ENCODE data around the gene TMEM250.

TMEM250 gene

GRCh38 chr9:136133959-136134484, 15.3 kb upstream of the TMEM250 start:
- no peaks in the 10 kb centered on the region for H4K20me1 ChIP-seq (ENCODE audit: insufficient read depth, low read length)
- H3K4me1 ChIP-seq (ENCODE audit: insufficient read depth, low read length, severe bottlenecking) = no peaks in the 10 kb centered on the region
- TF ChIP-seq CTCF (IDR thresholded peaks at IDR 0.05; ENCODE audit: low read length) (no peak), EZH2 (IDR thresholded peaks at IDR 0.05; ENCODE audit: borderline replicate concordance, low read length) (no peak)

GRCh38 chr9:136133191-136133958, 14.7 kb upstream of the TMEM250 start:
- H2AFZ ChIP-seq (ENCODE audit: low read length) = no peak overlapping the region
- no peak overlapping the region for H3K4me2 ChIP-seq (ENCODE audit: low read length)
- H3K4me1 ChIP-seq (ENCODE audit: insufficient read depth, low read length, severe bottlenecking) = no peaks in the 10 kb centered on the region
- no peaks in the 10 kb centered on the region for H3K79me2 ChIP-seq (ENCODE audit: insufficient read depth, low read length)
- no peak overlapping the region for H3K4me3 ChIP-seq (ENCODE audit: low read depth, low read length, poor library complexity, severe bottlenecking)
- H3K36me3 ChIP-seq (ENCODE audit: insufficient read depth, low read length) = no peaks in the 10 kb centered on the region
- H3K9me2 ChIP-seq (ENCODE audit: low read depth, low read length) = no peaks in the 10 kb centered on the region
- H3K9ac ChIP-seq (ENCODE audit: low read length) = no peak overlapping the region
- H3F3A ChIP-seq (ENCODE audit: insufficient read depth, low read length) = no peaks in the 10 kb centered on the region
- no peaks in the 10 kb centered on the region for H3K9me3 ChIP-seq (ENCODE audit: low read length)
- no peaks in the 10 kb centered on the region for H4K20me1 ChIP-seq (ENCODE audit: insufficient read depth, low read length)
- TF ChIP-seq CTCF (IDR thresholded peaks at IDR 0.05; ENCODE audit: low read length) (peak; percentile 43), EZH2 (IDR thresholded peaks at IDR 0.05; ENCODE audit: borderline replicate concordance, low read length) (no peak)
- peaks cover 4% of the 10 kb centered on the region; the same call in 1 of the 2 replicates for H3K27me3 ChIP-seq (ENCODE audit: insufficient read depth, low read length)
- H3K27ac ChIP-seq (ENCODE audit: low read depth, low read length, poor library complexity, severe bottlenecking) = no peak overlapping the region

More at GRCh38 chr9:136133959-136134484, 15.3 kb upstream of the TMEM250 start:
- no peak overlapping the region for H3K9ac ChIP-seq (ENCODE audit: low read length)
- no peak overlapping the region for H3K27ac ChIP-seq (ENCODE audit: low read depth, low read length, poor library complexity, severe bottlenecking)
- no peaks in the 10 kb centered on the region for H3F3A ChIP-seq (ENCODE audit: insufficient read depth, low read length)
- H3K36me3 ChIP-seq (ENCODE audit: insufficient read depth, low read length) = no peaks in the 10 kb centered on the region
- no peaks in the 10 kb centered on the region for H3K9me2 ChIP-seq (ENCODE audit: low read depth, low read length)
- H3K4me2 ChIP-seq (ENCODE audit: low read length) = no peak overlapping the region
- no peaks in the 10 kb centered on the region for H3K79me2 ChIP-seq (ENCODE audit: insufficient read depth, low read length)
- peaks cover 4% of the 10 kb centered on the region; the same call in 1 of the 2 replicates for H3K27me3 ChIP-seq (ENCODE audit: insufficient read depth, low read length)
- no peak overlapping the region for H3K4me3 ChIP-seq (ENCODE audit: low read depth, low read length, poor library complexity, severe bottlenecking)
- no peaks in the 10 kb centered on the region for H3K9me3 ChIP-seq (ENCODE audit: low read length)
- no peak overlapping the region for H2AFZ ChIP-seq (ENCODE audit: low read length)

- H2AFZ ChIP-seq (ENCODE audit: low read length) = no peak overlapping the region
- H3K36me3 ChIP-seq (ENCODE audit: insufficient read depth, low read length) = no peaks in the 10 kb centered on the region
- H3K4me1 ChIP-seq (ENCODE audit: insufficient read depth, low read length, severe bottlenecking) = no peaks in the 10 kb centered on the region
- no peaks in the 10 kb centered on the region for H3K9me2 ChIP-seq (ENCODE audit: low read depth, low read length)
- TF ChIP-seq CTCF (IDR thresholded peaks at IDR 0.05; ENCODE audit: low read length) (no peak), EZH2 (IDR thresholded peaks at IDR 0.05; ENCODE audit: borderline replicate concordance, low read length) (no peak)
- H3K9ac ChIP-seq (ENCODE audit: low read length) = no peak overlapping the region
- no peaks in the 10 kb centered on the region for H3F3A ChIP-seq (ENCODE audit: insufficient read depth, low read length)
- no peaks in the 10 kb centered on the region for H3K79me2 ChIP-seq (ENCODE audit: insufficient read depth, low read length)
- no peak overlapping the region for H3K4me3 ChIP-seq (ENCODE audit: low read depth, low read length, poor library complexity, severe bottlenecking)
- no peaks in the 10 kb centered on the region for H4K20me1 ChIP-seq (ENCODE audit: insufficient read depth, low read length)
- H3K27me3 ChIP-seq (ENCODE audit: insufficient read depth, low read length) = peaks cover 4% of the 10 kb centered on the region; the same call in 1 of the 2 replicates
- H3K9me3 ChIP-seq (ENCODE audit: low read length) = no peaks in the 10 kb centered on the region
- H3K27ac ChIP-seq (ENCODE audit: low read depth, low read length, poor library complexity, severe bottlenecking) = no peak overlapping the region
- no peak overlapping the region for H3K4me2 ChIP-seq (ENCODE audit: low read length)
These were observed 13.9 kb upstream of the TMEM250 start for GRCh38 chr9:136132512-136133050.

Measured in OCI-LY1 (cell line).